OCI-LY7 (cell line): ENCODE measurements around the gene COL4A4. TPM values are rescaled to one million over a fixed set of nuclear protein-coding genes. Genes with fewer than 3 reads are reported as not detected.

Experiments
- BruUV-seq: library from RNA; stranded (reverse); fragments of 400-500 nt; replicated peaks from 2 replicates; lab custom pipeline; 2021; lab: Mats Ljungman, UMichigan
- CTCF ChIA-PET: fragments of 300-600 bp; sonication (Branson Sonifier 250); formaldehyde crosslinking; loops from one replicate; lab custom pipeline; 2022; ENCODE audit warnings: antibody characterized with exemption; ENCODE audit not compliant: unreplicated experiment; lab: Charles Lee
- POLR2A ChIA-PET: fragments of 300-600 bp; sonication (Branson Sonifier 250); formaldehyde crosslinking; loops from one replicate; lab custom pipeline; 2022; ENCODE audit warnings: antibody characterized with exemption; lab: Charles Lee
- DNase-seq: peaks from one replicate; pipeline ENCODE4 v3.0.0-alpha.2; 2015; ENCODE audit warnings: low spot score
- H2AFZ ChIP-seq: fragments of 200-600 bp; sonication (generic), shearing (Covaris generic); 2 replicates; pipeline ENCODE4 v1.6.1; 2014; ENCODE audit warnings: mild to moderate bottlenecking, antibody characterized with exemption, low read length, moderate library complexity
- H3K27ac ChIP-seq: fragments of 200-600 bp; sonication (generic); 2 replicates; pipeline ENCODE4 v1.5.1; 2014; ENCODE audit warnings: mixed run types, low read depth, mild to moderate bottlenecking, moderate library complexity, low read length, inconsistent platforms; ENCODE audit not compliant: poor library complexity, severe bottlenecking
- H3K36me3 ChIP-seq: fragments of 200-600 bp; sonication (generic); 2 replicates; pipeline ENCODE4 v1.6.1; 2014; ENCODE audit warnings: mild to moderate bottlenecking, antibody characterized with exemption, low read length, moderate library complexity, mixed read lengths; ENCODE audit not compliant: insufficient read depth
- H3K4me1 ChIP-seq: fragments of 200-600 bp; sonication (generic); 2 replicates; pipeline ENCODE4 v1.5.1; 2014; ENCODE audit warnings: mild to moderate bottlenecking, low read length; ENCODE audit not compliant: insufficient read depth, poor library complexity, severe bottlenecking
- H3K4me2 ChIP-seq: fragments of 200-600 bp; sonication (generic); 2 replicates; pipeline ENCODE4 v1.6.1; 2014; ENCODE audit warnings: mild to moderate bottlenecking, low read length
- H3K4me3 ChIP-seq: fragments of 200-600 bp; sonication (generic); 2 replicates; pipeline ENCODE4 v1.5.1; 2014; ENCODE audit warnings: mild to moderate bottlenecking, low read depth, low read length; ENCODE audit not compliant: poor library complexity, severe bottlenecking
- H3K79me2 ChIP-seq: fragments of 200-600 bp; sonication (generic); 2 replicates; pipeline ENCODE4 v1.6.1; 2016; ENCODE audit warnings: low read depth, mild to moderate bottlenecking, low read length, moderate library complexity, mixed read lengths; ENCODE audit not compliant: insufficient read depth
- H3K9me2 ChIP-seq: fragments of 200-600 bp; sonication (generic); 2 replicates; pipeline ENCODE4 v1.6.1; 2016; ENCODE audit warnings: mild to moderate bottlenecking, low read length, mixed read lengths; ENCODE audit not compliant: insufficient read depth
- H3K9me3 ChIP-seq: fragments of 200-600 bp; sonication (generic); 2 replicates; pipeline ENCODE4 v1.6.1; 2014; ENCODE audit warnings: mild to moderate bottlenecking, mixed run types, low read length, mixed read lengths
- H4K20me1 ChIP-seq: fragments of 200-600 bp; sonication (generic); 2 replicates; pipeline ENCODE4 v1.6.1; 2014; ENCODE audit warnings: mild to moderate bottlenecking, antibody characterized with exemption, low read length, moderate library complexity, mixed read lengths; ENCODE audit not compliant: insufficient read depth
- CTCF ChIP-seq: fragments of 200-600 bp; sonication (generic); conservative IDR thresholded peaks from 2 replicates; pipeline ENCODE4 v1.5.1; 2014; ENCODE audit warnings: mild to moderate bottlenecking, antibody characterized with exemption, low read length, moderate library complexity, mixed read lengths
- EZH2phosphoT487 ChIP-seq: fragments of 200-600 bp; sonication (generic); IDR thresholded peaks from 2 replicates; pipeline ENCODE4 v1.6.1; 2018; ENCODE audit warnings: low read depth, borderline replicate concordance, mild to moderate bottlenecking, mixed run types, antibody characterized with exemption, low read length, moderate library complexity, mixed read lengths
- intact Hi-C: fragments of 100-400 bp; cut with micrococcal nuclease; formaldehyde crosslinking; loops from one replicate; pipeline ENCODE4 v1.10.0; 2022; ENCODE audit not compliant: unreplicated experiment
- total RNA-seq, 2 experiments: library from RNA; depleted of rRNA in 1 of 2; stranded (reverse); fragments of >200 nt in 1 of 2; shearing (Covaris generic) in 1 of 2; gene quantifications; 2 replicates each; pipeline ENCODE4 v1.2.3, GENCODE V29; 2014 to 2022

The COL4A4 gene
- total RNA-seq, 2 experiments from 2014 or later: 0.16 to 7.0 TPM

GRCh38 chr2:227020416-227020815 lies 143.6 kb downstream of the COL4A4 start:
- H2AFZ ChIP-seq: no peak overlapping the region
- CTCF ChIA-PET: no interaction called here
- no peak overlapping the region for H3K27ac ChIP-seq
- no peaks in the 10 kb centered on the region for H3K79me2 ChIP-seq
- POLR2A ChIA-PET: interaction anchor here (0.6 to 0.7 kb wide), 2 partner anchors 24 to 1898 kb away, joined by 3 to 4 read pairs; no protein-coding TSS in a partner anchor
- H3K9me3 ChIP-seq: no peaks in the 10 kb centered on the region
- no peaks in the 10 kb centered on the region for H3K4me1 ChIP-seq
- H3K36me3 ChIP-seq: no peaks in the 10 kb centered on the region
- H3K4me2 ChIP-seq: no peak overlapping the region
- intact Hi-C loops: no loop called here
- no TSS peak for BruUV-seq
- no peak for DNase-seq
- no peak overlapping the region for H3K4me3 ChIP-seq
- no peaks in the 10 kb centered on the region for H3K9me2 ChIP-seq
- TF ChIP-seq CTCF: no peak
- TF ChIP-seq EZH2phosphoT487: no peak
- H4K20me1 ChIP-seq: no peaks in the 10 kb centered on the region

GRCh38 chr2:227016894-227017293 lies 147.1 kb downstream of the COL4A4 start:
- DNase-seq: no peak
- Histone ChIP-seq H2AFZ (no peak overlapping the region), H3K4me1 (no peaks in the 10 kb centered on the region), H3K27ac (no peak overlapping the region), H3K79me2 (no peaks in the 10 kb centered on the region), H3K36me3 (no peaks in the 10 kb centered on the region), H3K9me3 (no peaks in the 10 kb centered on the region), H3K4me3 (no peak overlapping the region), H3K4me2 (no peak overlapping the region), H4K20me1 (no peaks in the 10 kb centered on the region), H3K9me2 (no peaks in the 10 kb centered on the region)
- no TSS peak for BruUV-seq
- intact Hi-C loops: no loop called here
- ChIA-PET CTCF (no interaction called here), POLR2A (no interaction called here)
- TF ChIP-seq EZH2phosphoT487 (no peak), CTCF (no peak)

- H3K36me3 ChIP-seq: no peaks in the 10 kb centered on the region
- no TSS peak for BruUV-seq
- H3K9me3 ChIP-seq: no peaks in the 10 kb centered on the region
- H3K27ac ChIP-seq: no peak overlapping the region
- no peak overlapping the region for H2AFZ ChIP-seq
- no peaks in the 10 kb centered on the region for H3K9me2 ChIP-seq
- H3K4me1 ChIP-seq: no peaks in the 10 kb centered on the region
- no peaks in the 10 kb centered on the region for H3K79me2 ChIP-seq
- ChIA-PET CTCF (no interaction called here), POLR2A (no interaction called here)
- no peaks in the 10 kb centered on the region for H4K20me1 ChIP-seq
- TF ChIP-seq EZH2phosphoT487 (no peak), CTCF (no peak)
- DNase-seq: no peak
- intact Hi-C loops: no loop called here
- H3K4me2 ChIP-seq: no peak overlapping the region
- H3K4me3 ChIP-seq: no peak overlapping the region
Observed at GRCh38 chr2:227013881-227014280, 150.1 kb downstream of the COL4A4 start.
